NCI-H128 (cell line): Measurements from ENCODE around the gene SLC4A3.
A peak's percentile ranks its signal among the peaks of the same experiment; 100 is the strongest.
"Not testable (repeated sequence)": the region's sequence is repeated elsewhere in the genome, so short reads cannot be mapped to it uniquely, and the experiment has no call there.

Experiments
- DNase-seq: peaks from one replicate; lab custom pipeline; 2025; ENCODE audit not compliant: unreplicated experiment; lab: John Stamatoyannopoulos, UW

Gene SLC4A3

DNA sequence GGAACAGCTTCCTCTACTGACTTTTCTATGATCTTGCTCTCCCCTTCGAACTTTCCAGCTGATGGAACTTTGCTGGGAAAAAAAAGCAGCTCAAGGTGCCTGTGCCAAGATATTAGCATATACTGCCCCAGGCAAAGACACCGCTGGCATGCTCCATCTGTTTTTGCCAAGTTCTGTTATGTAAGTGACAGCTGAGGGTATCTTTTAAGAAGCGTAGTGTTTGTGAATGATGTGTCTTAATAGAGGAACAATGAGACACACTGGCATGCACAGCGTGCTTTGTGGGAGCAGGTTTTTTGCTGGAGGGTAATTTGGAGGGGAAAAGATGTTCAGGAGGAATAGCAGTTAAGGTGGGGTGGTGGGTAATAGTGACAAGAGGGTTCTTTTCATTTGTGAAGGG, 47.8 kb downstream of the SLC4A3 start:
- no peak for DNase-seq

DNA sequence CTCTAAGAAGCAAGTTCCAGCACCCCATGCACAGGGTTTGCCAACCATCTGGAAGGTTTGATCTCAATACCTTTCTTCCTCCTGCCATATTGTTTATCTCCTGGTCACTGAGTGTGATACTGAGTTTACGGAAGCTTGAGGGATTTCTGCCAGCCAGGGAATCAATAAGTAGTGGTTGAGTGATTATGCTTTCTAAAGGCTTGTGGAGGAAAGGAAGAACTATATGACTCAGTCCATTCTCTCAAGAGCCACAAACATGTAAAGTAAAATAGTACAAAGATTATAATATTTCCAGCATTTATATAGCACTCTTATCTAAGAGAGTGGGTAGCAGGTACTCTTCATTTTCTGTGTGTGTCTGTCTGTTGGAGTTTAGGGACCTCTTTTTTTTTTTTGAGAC, 49.2 kb downstream of the SLC4A3 start:
- no peak for DNase-seq

DNA sequence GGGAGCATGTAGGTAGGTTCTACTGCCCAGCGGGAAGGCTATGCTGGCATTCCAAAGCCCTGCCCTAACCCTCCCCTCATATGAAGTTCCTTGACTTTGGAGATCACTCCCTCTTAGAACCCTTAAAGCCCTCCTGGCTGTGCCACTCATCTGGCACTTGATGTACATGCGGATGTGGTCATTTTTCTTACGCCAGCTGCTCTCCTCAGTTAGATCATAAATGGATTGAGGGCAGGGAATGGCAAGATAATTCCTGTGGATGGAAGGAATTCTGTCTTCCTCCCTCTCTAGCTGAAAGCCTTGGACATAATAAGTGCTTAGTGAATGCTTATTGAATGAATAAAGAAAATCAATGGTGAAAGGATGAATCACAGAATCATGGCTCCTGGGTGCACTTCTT, 51.6 kb downstream of the SLC4A3 start:
- DNase-seq: no peak

DNA sequence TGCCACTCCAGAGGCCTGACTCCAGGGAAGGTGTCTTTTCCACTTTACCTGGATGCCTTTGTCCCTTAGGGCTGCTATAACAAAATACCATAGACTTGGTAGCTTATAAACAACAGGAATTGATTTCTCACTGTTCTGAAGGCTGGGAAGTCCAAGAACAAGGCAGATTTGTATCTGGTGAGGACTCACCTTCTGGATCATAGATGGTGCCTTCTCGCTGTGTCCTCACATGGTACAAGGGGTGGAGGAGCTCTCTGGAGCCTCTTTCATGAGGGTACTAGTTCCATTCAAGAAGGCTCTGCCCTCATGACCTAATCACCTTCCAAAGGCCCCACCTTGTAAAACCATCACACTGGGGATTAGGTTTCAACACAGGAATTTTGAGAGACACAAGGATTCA, 52.1 kb downstream of the SLC4A3 start:
- DNase-seq: no peak

GRCh38 chr2:219680958-219681693, 53.7 kb downstream of the SLC4A3 start:
- no peak for DNase-seq

DNA sequence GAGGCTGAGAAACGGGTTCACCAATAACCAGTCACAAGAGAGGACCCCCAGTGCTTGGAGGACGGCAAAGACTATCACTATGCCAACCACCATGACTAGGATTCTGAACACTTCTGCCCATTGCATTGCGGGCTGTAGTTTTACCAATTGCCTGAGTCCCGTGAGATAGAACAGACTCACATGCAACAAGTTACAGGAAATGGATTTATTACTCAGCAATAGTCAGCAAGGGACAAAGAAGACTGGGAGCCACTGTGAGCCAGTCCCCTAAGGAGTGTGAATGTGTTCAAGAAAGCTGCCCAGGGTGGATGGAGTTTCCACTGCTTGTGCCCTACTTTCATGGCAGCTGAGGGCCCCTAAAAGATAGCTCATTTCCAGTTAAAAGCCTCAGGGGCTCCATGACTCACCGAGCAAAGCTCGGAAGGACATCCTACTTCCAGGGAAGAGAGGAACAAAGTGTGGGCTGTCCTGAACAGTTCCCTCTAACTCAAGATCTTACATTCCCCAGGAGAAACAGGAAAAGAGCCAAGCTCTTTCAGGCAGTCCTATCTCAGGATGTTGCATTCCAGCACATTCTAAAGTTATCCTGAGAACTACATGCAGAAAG, 54.4 kb downstream of the SLC4A3 start:
- no peak for DNase-seq

DNA sequence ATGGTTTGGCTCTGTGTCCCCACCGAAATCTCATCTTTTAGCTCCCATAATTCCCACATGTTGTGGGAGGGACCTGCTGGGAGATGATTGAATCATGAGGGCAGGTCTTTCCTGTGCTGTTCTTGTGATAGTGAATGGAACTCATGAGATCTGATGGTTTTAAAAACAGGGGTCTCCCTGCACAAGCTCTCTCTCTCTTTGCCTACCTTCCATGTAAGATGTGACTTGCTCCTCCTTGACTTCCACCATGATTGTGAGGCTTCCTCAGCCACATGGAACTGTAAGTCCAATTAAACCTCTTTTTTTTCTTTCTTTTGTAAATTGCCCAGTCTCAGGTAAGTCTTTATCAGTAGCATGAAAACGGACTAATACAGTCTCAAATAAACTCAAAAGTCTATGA, 56.0 kb downstream of the SLC4A3 start:
- DNase-seq: not testable (repeated sequence)

GRCh38 chr2:219684721-219685689, 57.6 kb downstream of the SLC4A3 start:
- DNase-seq: peak; percentile 23

GRCh38 chr2:219687272-219687671, 59.8 kb downstream of the SLC4A3 start:
- no peak for DNase-seq

- DNase-seq: no peak
Measured at GRCh38 chr2:219687882-219688559, 60.6 kb downstream of the SLC4A3 start.

- DNase-seq: no peak
Measured at GRCh38 chr2:219688560-219689445, 61.4 kb downstream of the SLC4A3 start.

- DNase-seq: no peak
Measured at GRCh38 chr2:219689676-219690628, 62.5 kb downstream of the SLC4A3 start.

DNA sequence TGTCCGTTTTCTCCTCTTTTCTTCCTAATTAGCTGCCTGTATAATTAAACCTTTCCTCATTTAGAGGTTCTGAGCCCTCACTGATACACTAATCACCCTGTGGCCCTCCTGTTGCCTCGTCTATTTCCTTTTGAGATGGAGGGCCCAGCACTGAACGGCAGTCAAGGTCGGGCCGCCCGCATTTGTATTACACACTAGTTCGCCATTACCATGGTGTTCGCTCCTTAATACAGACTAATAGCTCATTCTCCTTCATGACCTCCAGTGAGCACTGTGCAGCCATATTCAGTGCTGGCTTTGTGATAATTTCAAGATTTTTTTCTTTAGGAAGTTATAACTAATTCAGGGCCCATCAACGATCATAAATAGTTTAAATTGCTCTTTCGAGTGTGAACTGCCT, 64.1 kb downstream of the SLC4A3 start:
- no peak for DNase-seq
